SK-N-SH treated with all-trans-retinoic acid at 6 μM for 48 hours (cell line): ENCODE data around the gene AMZ1.

Experiments used
- BACH2 ChIP-seq: fragments of 250-450 bp; sonication (Bioruptor Pico); IDR thresholded peaks from 2 replicates; pipeline ENCODE4 v1.9.0; 2021; ENCODE audit warnings: mild to moderate bottlenecking, borderline replicate concordance
- PPARA ChIP-seq: fragments of 250-450 bp; sonication (Bioruptor Pico); IDR thresholded peaks from 2 replicates; pipeline ENCODE4 v1.5.0; 2020; ENCODE audit warnings: mild to moderate bottlenecking, borderline replicate concordance
- RARB ChIP-seq: fragments of 250-450 bp; sonication (Bioruptor Pico); IDR thresholded peaks from 2 replicates; pipeline ENCODE4 v1.8.0; 2021; ENCODE audit warnings: mild to moderate bottlenecking, moderate library complexity
- ZFP3 ChIP-seq: fragments of 250-450 bp; sonication (Bioruptor Pico); IDR thresholded peaks from 2 replicates; pipeline ENCODE4 v1.5.0; 2020; ENCODE audit warnings: mild to moderate bottlenecking, moderate library complexity
- ZFP30 ChIP-seq: fragments of 450-650 bp; formaldehyde crosslinking; IDR thresholded peaks from 2 replicates; pipeline ENCODE4 v1.5.0; 2022; ENCODE audit warnings: mild to moderate bottlenecking, moderate library complexity
- ZNF565 ChIP-seq: fragments of 450-650 bp; formaldehyde crosslinking; conservative IDR thresholded peaks from 2 replicates; pipeline ENCODE4 v1.5.0; 2020; ENCODE audit warnings: low read depth, mild to moderate bottlenecking, moderate library complexity
- TF ChIP-seq, protein P1 (sequence below): fragments of 250-450 bp; sonication (Bioruptor Pico); IDR thresholded peaks from 2 replicates; pipeline ENCODE4 v1.5.1; 2021; ENCODE audit warnings: mild to moderate bottlenecking, moderate library complexity
- TF ChIP-seq, protein P2 (sequence below): fragments of 250-450 bp; sonication (Bioruptor Pico); IDR thresholded peaks from 2 replicates; pipeline ENCODE4 v1.8.0; 2020; ENCODE audit warnings: mild to moderate bottlenecking, moderate library complexity, borderline replicate concordance
- TF ChIP-seq, protein P3 (sequence below): fragments of 250-450 bp; sonication (Bioruptor Pico); IDR thresholded peaks from 2 replicates; pipeline ENCODE4 v1.5.1; 2020; ENCODE audit warnings: low read depth, mild to moderate bottlenecking, moderate library complexity

DNA sequence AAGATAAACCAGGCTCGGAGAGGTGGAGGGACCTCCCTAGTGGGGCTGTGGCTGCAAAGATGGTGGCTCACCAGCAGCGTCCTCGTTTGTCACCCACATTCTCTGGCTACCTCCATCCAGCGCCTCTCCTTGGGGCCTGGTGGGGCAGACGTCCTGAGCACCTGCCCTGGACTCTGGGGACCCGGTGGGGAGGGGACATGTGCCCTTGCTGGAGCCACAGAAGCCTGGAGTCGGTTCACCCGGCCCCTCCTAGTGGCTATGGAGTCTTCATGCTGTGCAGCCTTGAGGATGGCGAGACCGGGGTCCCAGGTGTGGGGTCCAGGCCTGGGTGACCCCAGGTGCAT, 41.7 kb upstream of the AMZ1 start:
- TF ChIP-seq, protein P1, sequence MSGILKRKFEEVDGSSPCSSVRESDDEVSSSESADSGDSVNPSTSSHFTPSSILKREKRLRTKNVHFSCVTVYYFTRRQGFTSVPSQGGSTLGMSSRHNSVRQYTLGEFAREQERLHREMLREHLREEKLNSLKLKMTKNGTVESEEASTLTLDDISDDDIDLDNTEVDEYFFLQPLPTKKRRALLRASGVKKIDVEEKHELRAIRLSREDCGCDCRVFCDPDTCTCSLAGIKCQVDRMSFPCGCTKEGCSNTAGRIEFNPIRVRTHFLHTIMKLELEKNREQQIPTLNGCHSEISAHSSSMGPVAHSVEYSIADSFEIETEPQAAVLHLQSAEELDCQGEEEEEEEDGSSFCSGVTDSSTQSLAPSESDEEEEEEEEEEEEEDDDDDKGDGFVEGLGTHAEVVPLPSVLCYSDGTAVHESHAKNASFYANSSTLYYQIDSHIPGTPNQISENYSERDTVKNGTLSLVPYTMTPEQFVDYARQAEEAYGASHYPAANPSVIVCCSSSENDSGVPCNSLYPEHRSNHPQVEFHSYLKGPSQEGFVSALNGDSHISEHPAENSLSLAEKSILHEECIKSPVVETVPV (CRISPR knock-in tag), result no peak
- TF ChIP-seq, protein P2, sequence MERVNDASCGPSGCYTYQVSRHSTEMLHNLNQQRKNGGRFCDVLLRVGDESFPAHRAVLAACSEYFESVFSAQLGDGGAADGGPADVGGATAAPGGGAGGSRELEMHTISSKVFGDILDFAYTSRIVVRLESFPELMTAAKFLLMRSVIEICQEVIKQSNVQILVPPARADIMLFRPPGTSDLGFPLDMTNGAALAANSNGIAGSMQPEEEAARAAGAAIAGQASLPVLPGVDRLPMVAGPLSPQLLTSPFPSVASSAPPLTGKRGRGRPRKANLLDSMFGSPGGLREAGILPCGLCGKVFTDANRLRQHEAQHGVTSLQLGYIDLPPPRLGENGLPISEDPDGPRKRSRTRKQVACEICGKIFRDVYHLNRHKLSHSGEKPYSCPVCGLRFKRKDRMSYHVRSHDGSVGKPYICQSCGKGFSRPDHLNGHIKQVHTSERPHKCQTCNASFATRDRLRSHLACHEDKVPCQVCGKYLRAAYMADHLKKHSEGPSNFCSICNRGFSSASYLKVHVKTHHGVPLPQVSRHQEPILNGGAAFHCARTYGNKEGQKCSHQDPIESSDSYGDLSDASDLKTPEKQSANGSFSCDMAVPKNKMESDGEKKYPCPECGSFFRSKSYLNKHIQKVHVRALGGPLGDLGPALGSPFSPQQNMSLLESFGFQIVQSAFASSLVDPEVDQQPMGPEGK, result no peak
- no peak for TF ChIP-seq BACH2 (CRISPR knock-in tag)
- TF ChIP-seq ZFP3, result no peak
- TF ChIP-seq ZFP30 (CRISPR knock-in tag), result no peak
- TF ChIP-seq ZNF565 (CRISPR knock-in tag), result no peak
- no peak for TF ChIP-seq RARB (CRISPR knock-in tag)
- TF ChIP-seq, protein P3, sequence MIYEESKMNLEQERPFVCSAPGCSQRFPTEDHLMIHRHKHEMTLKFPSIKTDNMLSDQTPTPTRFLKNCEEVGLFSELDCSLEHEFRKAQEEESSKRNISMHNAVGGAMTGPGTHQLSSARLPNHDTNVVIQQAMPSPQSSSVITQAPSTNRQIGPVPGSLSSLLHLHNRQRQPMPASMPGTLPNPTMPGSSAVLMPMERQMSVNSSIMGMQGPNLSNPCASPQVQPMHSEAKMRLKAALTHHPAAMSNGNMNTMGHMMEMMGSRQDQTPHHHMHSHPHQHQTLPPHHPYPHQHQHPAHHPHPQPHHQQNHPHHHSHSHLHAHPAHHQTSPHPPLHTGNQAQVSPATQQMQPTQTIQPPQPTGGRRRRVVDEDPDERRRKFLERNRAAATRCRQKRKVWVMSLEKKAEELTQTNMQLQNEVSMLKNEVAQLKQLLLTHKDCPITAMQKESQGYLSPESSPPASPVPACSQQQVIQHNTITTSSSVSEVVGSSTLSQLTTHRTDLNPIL (CRISPR knock-in tag), result no peak
- TF ChIP-seq PPARA, result no peak
